Right cardiac atrium (tissue), 5 donors: ENCODE data around the gene ALG8. TPM values are rescaled to one million over a fixed set of nuclear protein-coding genes. Genes with fewer than 3 reads are reported as not detected.

Experiments used
- ATAC-seq, 2 donors: fragments of 200-7000 bp; cut with Tn5 transposase; one replicate each; pipeline versions ENCODE4 v1.8.0 to v1.9.1; 2020; ENCODE audit warnings: moderate library complexity in 2 of 2, mild to moderate bottlenecking in 1 of 2
- DNase-seq, 3 donors: peaks; one replicate each; pipeline ENCODE4 v3.0.0-alpha.2; 2020
- H3K27ac ChIP-seq: one replicate; pipeline ENCODE4 v1.5.1; 2013; ENCODE audit warnings: mild to moderate bottlenecking, low read length, control low read depth, moderate library complexity
- H3K27me3 ChIP-seq: one replicate; pipeline ENCODE4 v1.6.1; 2013; ENCODE audit not compliant: control insufficient read depth, insufficient read depth
- H3K4me1 ChIP-seq: one replicate; pipeline ENCODE4 v1.6.1; 2013; ENCODE audit warnings: low read length; ENCODE audit not compliant: control insufficient read depth, insufficient read depth
- H3K4me3 ChIP-seq: one replicate; pipeline ENCODE4 v1.5.1; 2013; ENCODE audit warnings: low read length, control low read depth
- H3K9me3 ChIP-seq: one replicate; pipeline ENCODE4 v1.6.1; 2013; ENCODE audit warnings: low read length; ENCODE audit not compliant: control insufficient read depth
- WGBS: extraction: QIAGEN DNeasy Blood & Tissue Kit; methylation state at CpG from one replicate; pipeline ENCODE4 v1.1.7; 2013; 5-methylcytosine and 5-hydroxymethylcytosine counted together
- intact Hi-C, 4 donors: fragments of 100-400 bp; cut with DNase I; formaldehyde crosslinking; loops; one replicate each; pipeline versions ENCODE4 v1.11.0 to v1.14.0; 2022 to 2023
- polyA plus RNA-seq: library from polyadenylated mRNA; stranded (reverse); fragments of 200-250 nt; gene quantifications from one replicate; pipeline ENCODE4 v1.2.3, GENCODE V29; 2013
- total RNA-seq, 4 donors: library from RNA; stranded (reverse); fragmentation: NEBNext Ultra II Directional; extraction: Animal tissue kit (Norgen Biotek cat#: 25700); gene quantifications; one replicate each; pipeline ENCODE4 v1.2.1, GENCODE V29; 2021
- donor health status: healthy with polysubstance abuse.
- donor health status: DM: no; HTN: yes; CAD: no.
- donor health status: DM: no; HTN: no; CAD: no.
- donor health status: DM: no; HTN: yes; CAD: no; lungs with severe emphysema.
- donor health status: DM: yes; HTN: yes; CAD: no.

The ALG8 gene
- total and polyA plus RNA-seq, 5 donors = 13.2 to 27.2 (median 21.3) TPM

- WGBS = 87% methylated on average over 4 of the region's 4 CpGs
- Histone ChIP-seq H3K4me1 (no peaks in the 10 kb centered on the region), H3K4me3 (no peak overlapping the region), H3K27me3 (no peaks in the 10 kb centered on the region), H3K9me3 (no peaks in the 10 kb centered on the region), H3K27ac (no peak overlapping the region)
- ATAC-seq (no peak), DNase-seq (peak in 1 of 3 donors; percentile 31)
- intact Hi-C loops = no loop called here
These were observed 84.5 kb downstream of the ALG8 start for GRCh38 chr11:78054971-78055370.

GRCh38 chr11:78050964-78051831, 88.2 kb downstream of the ALG8 start:
- WGBS = 78% methylated on average over 6 of the region's 6 CpGs
- Histone ChIP-seq H3K9me3 (no peaks in the 10 kb centered on the region), H3K27me3 (no peaks in the 10 kb centered on the region), H3K27ac (no peak overlapping the region), H3K4me3 (no peak overlapping the region), H3K4me1 (no peaks in the 10 kb centered on the region)
- DNase-seq (peak in 1 of 3 donors; percentile 19), ATAC-seq (peak in 1 of 2 donors; percentile 63)
- intact Hi-C loops = no loop called here

Other genes with a start within 250 kb of the ALG8 start
- 10 to 100 TPM; 14.1 to 15.3 (median 14.9) TPM for gene INTS4, start 145.0 kb downstream of the ALG8 start, total RNA-seq
- gene INTS4, start 145.0 kb downstream of the ALG8 start, polyA plus RNA-seq = 9.3 TPM
- gene KCTD14, start 116.3 kb downstream of the ALG8 start, total RNA-seq = under 1 TPM in 3 of 4 donors, not detected in 1; 0.43 to 0.56 (median 0.45) TPM
- 0.36 TPM for gene KCTD14, start 116.3 kb downstream of the ALG8 start, polyA plus RNA-seq
- 1 to 10 TPM in 2 of 4 donors, under 1 TPM in 1, not detected in 1; 0.66 to 7.3 (median 1.4) TPM for gene THRSP, start 75.8 kb downstream of the ALG8 start, total RNA-seq
- gene THRSP, start 75.8 kb downstream of the ALG8 start, polyA plus RNA-seq = 80.3 TPM
- gene NDUFC2, start 59.8 kb downstream of the ALG8 start, total RNA-seq = 100 to 1,000 TPM; 238 to 276 (median 258) TPM
- gene NDUFC2, start 59.8 kb downstream of the ALG8 start, polyA plus RNA-seq = 298 TPM
- 10 to 100 TPM in 2 of 4 donors, 1 to 10 TPM in 2; 8.4 to 10.7 (median 10.2) TPM for gene KCTD21, start 49.0 kb upstream of the ALG8 start, total RNA-seq
- 4.6 TPM for gene KCTD21, start 49.0 kb upstream of the ALG8 start, polyA plus RNA-seq
- 10 to 100 TPM; 10.5 to 16.6 (median 12.1) TPM for gene USP35, start 49.3 kb upstream of the ALG8 start, total RNA-seq
- gene USP35, start 49.3 kb upstream of the ALG8 start, polyA plus RNA-seq = 7.5 TPM